Adrenal gland (tissue), 5 donors: Measurements from ENCODE around the gene RIF1.

Experiments
- CTCF ChIP-seq, 6 experiments: fragments of 450-650 bp in 4 of 6; fragments of 200-600 bp in 2 of 6; sonication (generic) in 1 of 6; IDR thresholded peaks; 1 replicate in 5 of 6; 2 replicates in 1 of 6; pipeline versions ENCODE4 v1.5.1 to v1.8.0; 2016 to 2021; ENCODE audit warnings: antibody characterized with exemption in 6 of 6, mild to moderate bottlenecking in 2 of 6, moderate library complexity in 1 of 6
- POLR2A ChIP-seq, 2 donors: fragments of 450-650 bp; IDR thresholded peaks; one replicate each; pipeline ENCODE4 v1.6.1; 2017; ENCODE audit warnings: antibody characterized with exemption in 2 of 2, mild to moderate bottlenecking in 2 of 2, moderate library complexity in 1 of 2
- donor health status: DM: no; HTN: no; CAD: no.

GRCh38 chr2:151437630-151438029 lies 27.9 kb downstream of the RIF1 start:
- TF ChIP-seq CTCF (IDR thresholded peaks at IDR 0.05) (peak; percentile 32 to 80 (median 57)), POLR2A (IDR thresholded peaks at IDR 0.05) (no peak)
